ENCODE data around the gene SIX3. TPM values are rescaled to one million over a fixed set of nuclear protein-coding genes. Genes with fewer than 3 reads are reported as not detected.

SIX3 gene
- total RNA-seq, 1 donor from 2014 or later: not detected

DNA sequence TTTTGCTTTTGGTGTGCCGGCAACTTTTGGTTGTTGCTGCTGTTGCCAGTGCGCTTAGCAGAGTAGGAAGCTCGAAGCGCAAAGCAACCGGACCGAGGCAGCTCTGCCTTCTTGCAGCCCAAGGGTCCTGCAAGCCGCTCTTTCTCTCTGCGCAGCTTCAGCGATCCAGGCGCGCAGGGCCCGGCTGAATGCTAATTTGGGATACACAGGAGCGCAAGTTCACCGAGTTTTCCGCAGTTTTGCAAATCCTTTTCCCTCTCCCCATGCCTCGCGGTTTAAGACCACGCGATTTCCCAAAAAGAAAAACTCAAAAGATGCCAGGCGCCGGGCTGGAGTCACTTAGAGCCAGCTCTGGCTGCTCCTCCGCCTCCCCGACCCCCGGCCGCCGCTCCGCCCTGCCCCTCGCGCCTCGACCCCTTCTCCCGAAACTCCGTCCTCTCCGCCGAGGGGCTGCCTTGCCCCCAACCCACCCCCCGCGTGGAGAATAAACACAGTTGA lies 13.5 kb upstream of the SIX3 start:
- TF ChIP-seq, protein P1, sequence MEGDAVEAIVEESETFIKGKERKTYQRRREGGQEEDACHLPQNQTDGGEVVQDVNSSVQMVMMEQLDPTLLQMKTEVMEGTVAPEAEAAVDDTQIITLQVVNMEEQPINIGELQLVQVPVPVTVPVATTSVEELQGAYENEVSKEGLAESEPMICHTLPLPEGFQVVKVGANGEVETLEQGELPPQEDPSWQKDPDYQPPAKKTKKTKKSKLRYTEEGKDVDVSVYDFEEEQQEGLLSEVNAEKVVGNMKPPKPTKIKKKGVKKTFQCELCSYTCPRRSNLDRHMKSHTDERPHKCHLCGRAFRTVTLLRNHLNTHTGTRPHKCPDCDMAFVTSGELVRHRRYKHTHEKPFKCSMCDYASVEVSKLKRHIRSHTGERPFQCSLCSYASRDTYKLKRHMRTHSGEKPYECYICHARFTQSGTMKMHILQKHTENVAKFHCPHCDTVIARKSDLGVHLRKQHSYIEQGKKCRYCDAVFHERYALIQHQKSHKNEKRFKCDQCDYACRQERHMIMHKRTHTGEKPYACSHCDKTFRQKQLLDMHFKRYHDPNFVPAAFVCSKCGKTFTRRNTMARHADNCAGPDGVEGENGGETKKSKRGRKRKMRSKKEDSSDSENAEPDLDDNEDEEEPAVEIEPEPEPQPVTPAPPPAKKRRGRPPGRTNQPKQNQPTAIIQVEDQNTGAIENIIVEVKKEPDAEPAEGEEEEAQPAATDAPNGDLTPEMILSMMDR (IDR thresholded peaks at IDR 0.05; ENCODE audit: unreplicated experiment): no peak
- H3K27ac Mint-ChIP-seq: no peak overlapping the region
- no peak for DNase-seq (ENCODE audit: low spot score in 2 of 2, unreplicated experiment in 2 of 2)
- peaks cover 6% of the 10 kb centered on the region for H3K4me1 Mint-ChIP-seq
- no peak overlapping the region for H3K4me3 Mint-ChIP-seq
- H3K9me3 Mint-ChIP-seq: no peaks in the 10 kb centered on the region
- peaks cover 91% of the 10 kb centered on the region for H3K27me3 Mint-ChIP-seq (ENCODE audit: low read depth)
- H3K36me3 Mint-ChIP-seq: no peaks in the 10 kb centered on the region

DNA sequence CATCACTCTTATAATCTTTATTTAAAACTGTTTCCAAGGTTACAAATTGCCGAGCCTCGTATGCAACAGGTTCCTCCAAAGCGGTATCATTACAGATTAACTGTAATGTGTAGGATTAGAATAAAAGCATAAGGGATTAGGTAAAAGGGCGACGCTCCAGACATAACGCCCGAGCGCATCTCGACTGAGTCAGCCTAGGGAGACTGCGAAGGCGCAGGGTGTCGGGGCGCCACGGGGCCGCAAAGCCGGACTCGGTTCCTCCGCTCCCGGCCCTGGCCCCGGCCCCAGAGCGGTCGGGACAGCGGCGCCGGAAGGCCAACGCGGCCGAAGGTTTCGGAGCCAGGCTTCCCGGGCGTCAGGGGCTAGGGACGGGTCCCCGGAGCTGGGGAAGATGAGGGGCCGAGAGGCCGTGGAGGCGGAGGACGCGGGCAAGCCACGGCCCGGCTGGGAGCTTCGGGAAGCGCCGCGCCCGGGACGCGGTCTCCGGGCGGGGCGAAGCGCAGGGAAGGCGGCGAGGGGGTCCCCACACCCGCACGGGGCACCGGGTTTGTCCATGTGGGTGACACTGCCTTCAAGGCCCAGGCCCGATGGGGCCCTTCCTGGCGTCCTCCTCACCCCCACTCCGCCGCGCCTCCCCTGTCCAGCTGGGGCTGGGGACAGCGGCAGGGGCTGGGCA lies 12.9 kb upstream of the SIX3 start:
- Mint-ChIP-seq H3K27ac (no peak overlapping the region), H3K4me1 (peaks cover 8% of the 10 kb centered on the region)

DNA sequence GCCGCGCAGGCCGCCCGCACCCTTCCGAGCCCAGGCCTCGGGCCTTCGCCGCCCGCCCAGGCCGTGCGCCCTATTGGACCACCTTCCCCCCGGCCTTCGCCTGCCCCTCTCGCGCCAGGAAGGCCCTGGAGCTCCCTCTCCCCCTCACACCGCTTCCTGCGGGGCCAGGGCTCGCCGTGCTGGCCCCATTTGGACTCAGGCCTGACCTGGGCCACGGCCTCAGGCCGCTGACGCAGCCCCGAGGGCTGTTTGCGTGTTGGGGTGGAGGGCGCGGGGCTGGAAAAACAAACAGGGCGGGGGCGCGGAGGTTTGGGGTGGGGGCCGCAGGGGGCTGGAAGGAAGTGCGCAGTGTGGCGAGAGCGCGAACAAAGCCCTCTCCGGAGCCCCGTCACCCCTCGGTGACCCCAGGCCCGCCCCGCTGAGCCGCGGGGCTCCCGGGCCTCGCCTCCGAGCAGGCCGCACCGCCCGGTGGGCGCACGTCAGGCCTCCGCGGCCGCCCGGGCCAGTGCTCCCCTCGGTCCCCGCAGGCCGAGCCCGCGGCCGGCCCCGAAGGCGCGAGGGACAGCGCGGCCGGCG lies 12.3 kb upstream of the SIX3 start:
- DNase-seq (ENCODE audit: low spot score in 2 of 2, unreplicated experiment in 2 of 2): no peak
- Mint-ChIP-seq H3K27me3 (ENCODE audit: low read depth) (peaks cover 91% of the 10 kb centered on the region), H3K4me3 (no peak overlapping the region), H3K4me1 (peaks cover 8% of the 10 kb centered on the region), H3K27ac (no peak overlapping the region), H3K9me3 (no peaks in the 10 kb centered on the region), H3K36me3 (no peaks in the 10 kb centered on the region)
- TF ChIP-seq, protein P1 (IDR thresholded peaks at IDR 0.05; ENCODE audit: unreplicated experiment): no peak

More for the DNA sequence above, 12.9 kb upstream of the SIX3 start:
- Mint-ChIP-seq H3K9me3 (no peaks in the 10 kb centered on the region), H3K27me3 (ENCODE audit: low read depth) (peaks cover 91% of the 10 kb centered on the region), H3K36me3 (no peaks in the 10 kb centered on the region), H3K4me3 (no peak overlapping the region)
- TF ChIP-seq, protein P1 (IDR thresholded peaks at IDR 0.05; ENCODE audit: unreplicated experiment): no peak
- DNase-seq (ENCODE audit: low spot score in 2 of 2, unreplicated experiment in 2 of 2): no peak

DNA sequence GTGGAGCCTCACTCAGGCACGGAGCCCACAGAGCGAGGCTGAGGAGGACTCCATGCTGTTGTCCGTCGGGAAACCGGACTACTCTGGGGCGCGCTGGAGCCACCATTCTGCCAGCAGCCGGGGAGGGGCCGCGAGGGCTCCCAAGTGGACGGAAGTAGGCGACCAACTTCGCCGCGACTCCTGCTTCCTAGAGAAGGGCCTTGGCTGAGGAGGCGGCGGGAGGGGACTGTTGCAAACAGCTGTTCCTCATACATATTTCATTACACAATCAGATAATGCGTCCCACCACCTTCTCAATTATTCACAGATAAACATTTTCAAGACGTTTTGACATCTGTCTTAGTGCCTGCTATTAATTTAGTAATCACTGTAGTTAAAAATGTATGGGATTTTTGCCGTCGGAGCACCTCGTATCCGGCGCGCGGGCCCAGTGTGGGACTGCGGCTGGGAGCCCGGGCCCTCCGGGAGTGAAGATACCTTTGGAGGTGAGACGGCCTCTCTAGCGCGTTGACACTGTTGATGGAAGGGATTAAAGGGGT lies 11.7 kb upstream of the SIX3 start:
- Mint-ChIP-seq H3K27ac (no peak overlapping the region), H3K27me3 (ENCODE audit: low read depth) (peaks cover 91% of the 10 kb centered on the region), H3K9me3 (no peaks in the 10 kb centered on the region), H3K36me3 (no peaks in the 10 kb centered on the region), H3K4me1 (peaks cover 12% of the 10 kb centered on the region), H3K4me3 (no peak overlapping the region)
- TF ChIP-seq, protein P1 (IDR thresholded peaks at IDR 0.05; ENCODE audit: unreplicated experiment): no peak
- no peak for DNase-seq (ENCODE audit: low spot score in 2 of 2, unreplicated experiment in 2 of 2)

DNA sequence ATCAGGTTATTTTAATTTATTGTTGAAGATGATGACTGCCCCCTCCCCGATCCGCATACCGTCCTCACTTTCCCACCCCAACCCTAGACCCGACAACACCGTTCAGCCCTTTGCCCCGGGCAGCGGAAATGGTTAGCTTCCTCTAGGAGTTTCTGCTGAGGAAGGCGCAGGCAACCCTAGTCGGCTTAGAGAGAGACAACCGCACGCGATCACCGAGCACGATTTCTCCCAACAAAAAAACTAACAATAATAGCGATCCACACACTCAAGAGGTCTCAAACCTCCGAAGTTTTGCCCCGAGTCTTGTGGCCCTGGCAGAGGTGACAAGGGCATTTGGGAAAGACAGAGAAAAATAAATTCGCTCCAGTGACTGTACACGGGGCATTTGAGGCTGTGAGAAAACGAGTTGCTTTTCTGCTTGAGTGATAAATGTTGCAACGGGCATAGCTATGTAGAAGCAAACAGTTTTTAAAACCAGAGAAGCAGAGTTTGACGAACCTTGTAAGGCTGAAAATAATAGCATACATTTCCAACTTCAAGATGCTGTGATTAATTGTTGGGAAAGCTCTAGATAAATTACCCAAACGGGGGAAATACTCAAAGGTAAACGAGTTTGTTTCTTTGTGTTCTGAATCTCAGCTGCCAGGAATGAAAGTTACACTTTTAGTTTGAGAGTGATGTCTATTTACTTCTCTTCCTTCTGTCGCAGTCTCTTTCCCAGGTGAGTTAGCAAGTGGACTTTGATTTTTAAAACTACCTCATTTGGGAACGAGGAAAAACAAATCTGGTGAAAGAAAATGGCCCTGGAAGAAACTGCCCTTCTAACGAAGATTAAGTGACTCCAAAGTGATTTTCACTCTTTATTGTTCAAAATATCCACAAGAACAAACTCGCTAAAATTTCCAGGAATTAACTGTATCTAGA lies 11.0 kb upstream of the SIX3 start:
- H3K27me3 Mint-ChIP-seq (ENCODE audit: low read depth): peaks cover 91% of the 10 kb centered on the region
- TF ChIP-seq, protein P1 (IDR thresholded peaks at IDR 0.05; ENCODE audit: unreplicated experiment): no peak
- no peak overlapping the region for H3K27ac Mint-ChIP-seq
- H3K9me3 Mint-ChIP-seq: no peaks in the 10 kb centered on the region
- peaks cover 13% of the 10 kb centered on the region for H3K4me1 Mint-ChIP-seq
- no peaks in the 10 kb centered on the region for H3K36me3 Mint-ChIP-seq
- no peak for DNase-seq (ENCODE audit: low spot score in 2 of 2, unreplicated experiment in 2 of 2)
- no peak overlapping the region for H3K4me3 Mint-ChIP-seq
